ENCODE measurements around the gene TAS2R60. TPM values are rescaled to one million over a fixed set of nuclear protein-coding genes. Genes with fewer than 3 reads are reported as not detected.
"Not testable (repeated sequence)": the region's sequence is repeated elsewhere in the genome, so short reads cannot be mapped to it uniquely, and the experiment has no call there.

The TAS2R60 gene
- total RNA-seq, 1 donor from 2014 or later, result not detected

DNA sequence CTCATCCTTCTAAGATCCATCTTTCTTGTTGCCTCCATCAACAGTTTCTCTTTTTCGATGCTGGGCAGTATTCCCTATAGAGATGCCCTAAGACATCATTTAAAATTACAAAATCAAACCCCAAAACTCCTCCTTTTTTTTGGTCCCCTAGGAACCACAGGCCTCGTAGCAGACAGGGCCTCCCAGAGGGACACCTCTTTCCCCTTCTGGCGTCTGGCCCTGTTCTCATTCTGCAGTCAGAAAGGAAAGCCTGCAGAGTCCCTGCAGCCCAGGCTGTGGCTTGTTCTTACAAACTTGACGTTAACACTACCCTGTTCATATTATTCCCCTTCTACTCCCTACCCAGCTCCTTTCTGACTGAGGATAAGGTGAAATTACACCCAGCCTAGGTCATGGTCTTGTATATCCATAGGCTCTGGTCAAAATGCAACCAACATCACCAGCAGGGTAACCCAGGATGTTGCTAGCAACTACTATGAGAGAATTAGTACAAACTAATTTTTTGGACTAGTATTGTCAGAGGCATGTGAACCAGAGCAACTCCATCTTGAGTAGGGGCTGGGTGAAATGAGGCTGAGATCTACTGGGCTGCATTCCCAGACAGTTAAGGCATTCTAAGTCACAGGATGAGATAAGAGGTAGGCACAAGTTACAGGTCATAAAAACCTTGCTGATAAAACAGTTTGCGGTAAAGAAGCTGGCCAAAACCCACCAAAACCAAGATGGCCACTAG is 31.1 kb upstream of the TAS2R60 start:
- no peak for DNase-seq (ENCODE audit: extremely low spot score in 2 of 2)
- intact Hi-C loops (cut with DNase I), result loop anchor here (10.0 kb wide), 2 partner anchors 47 to 167 kb away; partner anchors contain the start of gene FAM131B
- Histone ChIP-seq H3K27me3 (no peaks in the 10 kb centered on the region), H3K36me3 (no peaks in the 10 kb centered on the region), H3K4me3 (no peak overlapping the region), H3K27ac (peak overlapping the region; percentile 45), H3K9me3 (no peaks in the 10 kb centered on the region), H3K4me1 (peaks cover 62% of the 10 kb centered on the region)
- no peak for TF ChIP-seq POLR2AphosphoS5 (IDR thresholded peaks at IDR 0.05; ENCODE audit: insufficient read depth in 1 of 2, low read depth in 1 of 2)

DNA sequence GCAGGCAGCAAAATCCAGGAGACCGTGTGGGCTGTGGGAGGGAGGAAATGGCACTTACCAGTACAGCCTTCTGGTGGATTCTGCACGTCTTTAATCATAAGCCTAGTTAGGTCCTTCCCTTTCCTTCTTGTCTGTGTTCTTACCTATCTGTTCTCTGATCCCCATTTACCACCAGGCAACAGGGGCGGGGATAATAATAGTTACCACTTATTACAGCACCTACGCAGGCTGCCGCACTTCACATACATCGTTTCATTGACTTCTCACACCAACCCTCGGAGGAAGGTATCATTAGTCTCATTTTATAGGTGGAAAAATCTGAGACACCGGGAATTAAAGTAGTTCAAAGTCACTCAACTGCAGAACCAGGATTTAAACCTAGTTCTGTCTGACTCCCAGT is 30.1 kb upstream of the TAS2R60 start:
- TF ChIP-seq POLR2A (IDR thresholded peaks at IDR 0.05) (no peak), POLR2AphosphoS5 (IDR thresholded peaks at IDR 0.05; ENCODE audit: insufficient read depth in 1 of 2, low read depth in 1 of 2) (no peak)
- TF ChIP-seq, protein P1, sequence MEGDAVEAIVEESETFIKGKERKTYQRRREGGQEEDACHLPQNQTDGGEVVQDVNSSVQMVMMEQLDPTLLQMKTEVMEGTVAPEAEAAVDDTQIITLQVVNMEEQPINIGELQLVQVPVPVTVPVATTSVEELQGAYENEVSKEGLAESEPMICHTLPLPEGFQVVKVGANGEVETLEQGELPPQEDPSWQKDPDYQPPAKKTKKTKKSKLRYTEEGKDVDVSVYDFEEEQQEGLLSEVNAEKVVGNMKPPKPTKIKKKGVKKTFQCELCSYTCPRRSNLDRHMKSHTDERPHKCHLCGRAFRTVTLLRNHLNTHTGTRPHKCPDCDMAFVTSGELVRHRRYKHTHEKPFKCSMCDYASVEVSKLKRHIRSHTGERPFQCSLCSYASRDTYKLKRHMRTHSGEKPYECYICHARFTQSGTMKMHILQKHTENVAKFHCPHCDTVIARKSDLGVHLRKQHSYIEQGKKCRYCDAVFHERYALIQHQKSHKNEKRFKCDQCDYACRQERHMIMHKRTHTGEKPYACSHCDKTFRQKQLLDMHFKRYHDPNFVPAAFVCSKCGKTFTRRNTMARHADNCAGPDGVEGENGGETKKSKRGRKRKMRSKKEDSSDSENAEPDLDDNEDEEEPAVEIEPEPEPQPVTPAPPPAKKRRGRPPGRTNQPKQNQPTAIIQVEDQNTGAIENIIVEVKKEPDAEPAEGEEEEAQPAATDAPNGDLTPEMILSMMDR (IDR thresholded peaks at IDR 0.05), result no peak
- intact Hi-C loops (cut with DNase I), result loop anchor here (10.0 kb wide), 2 partner anchors 48 to 168 kb away; partner anchors contain the start of gene FAM131B
- no peaks in the 10 kb centered on the region for H3K9me3 ChIP-seq
- no peak overlapping the region for H3K4me3 ChIP-seq
- no peak for DNase-seq (ENCODE audit: extremely low spot score in 2 of 2)
- no peak overlapping the region for H3K27ac ChIP-seq
- H3K36me3 ChIP-seq, result no peaks in the 10 kb centered on the region
- H3K4me1 ChIP-seq, result peaks cover 52% of the 10 kb centered on the region
- no peaks in the 10 kb centered on the region for H3K27me3 ChIP-seq

DNA sequence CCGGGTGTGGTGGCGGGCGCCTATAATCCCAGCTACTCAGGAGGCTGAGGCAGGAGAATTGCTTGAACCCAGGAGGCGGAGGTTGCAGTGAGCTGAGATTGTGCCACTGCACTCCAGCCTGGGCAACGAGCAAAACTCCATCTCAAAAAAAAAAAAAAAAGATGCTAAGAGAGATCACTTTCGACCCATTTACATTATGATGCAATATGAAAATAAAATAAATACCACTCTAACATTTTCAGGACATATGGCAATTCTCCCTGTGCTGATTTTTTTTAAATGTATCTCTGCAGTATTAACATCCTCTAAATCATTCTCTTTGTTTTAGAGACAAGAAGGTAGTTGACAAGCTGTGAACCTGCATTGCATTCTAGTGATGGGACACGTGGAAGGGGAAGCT is 28.0 kb upstream of the TAS2R60 start:
- not testable (repeated sequence) for H3K4me3 ChIP-seq; H3K27me3 ChIP-seq; H3K27ac ChIP-seq; H3K9me3 ChIP-seq; DNase-seq (ENCODE audit: extremely low spot score in 2 of 2); H3K36me3 ChIP-seq
- intact Hi-C loops (cut with DNase I), result loop anchor here (10.0 kb wide), 2 partner anchors 50 to 170 kb away; partner anchors contain the start of gene FAM131B
- peaks cover 31% of the 10 kb centered on the region for H3K4me1 ChIP-seq

DNA sequence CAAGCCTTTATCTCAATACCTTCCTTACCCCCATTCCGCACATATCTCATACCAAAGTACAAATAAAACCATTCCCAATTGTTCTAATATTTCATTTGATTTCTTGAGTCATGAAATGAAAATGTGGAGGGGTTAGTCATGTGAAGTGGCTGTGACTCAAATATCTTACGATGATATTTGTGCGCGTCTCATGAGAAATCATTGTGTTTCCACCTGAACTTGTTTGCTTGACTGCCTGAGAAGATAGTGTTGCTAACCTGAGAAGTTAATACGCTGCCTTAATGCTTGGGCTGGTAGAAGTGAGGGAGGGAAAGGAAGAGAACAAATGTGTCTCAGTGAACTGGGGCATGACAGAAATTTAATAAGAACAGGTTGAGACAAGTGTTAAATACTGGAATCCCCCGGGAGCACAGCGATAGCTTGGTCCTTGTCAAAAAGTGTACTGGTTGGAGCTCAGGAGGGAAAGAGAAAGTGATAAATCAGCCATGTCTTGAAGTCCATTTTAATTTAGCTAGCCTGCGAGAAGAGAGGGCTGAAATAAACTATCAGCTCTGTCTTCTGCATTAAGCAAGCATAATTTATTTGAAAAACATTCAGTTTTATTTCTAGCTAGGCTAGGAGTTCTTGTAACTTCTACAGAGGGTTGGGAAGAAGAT is 27.4 kb upstream of the TAS2R60 start:
- Histone ChIP-seq H3K4me3 (no peak overlapping the region), H3K4me1 (peaks cover 25% of the 10 kb centered on the region), H3K9me3 (no peaks in the 10 kb centered on the region), H3K27ac (no peak overlapping the region), H3K36me3 (no peaks in the 10 kb centered on the region), H3K27me3 (no peaks in the 10 kb centered on the region)
- no peak for TF ChIP-seq POLR2A (IDR thresholded peaks at IDR 0.05)
- TF ChIP-seq POLR2AphosphoS5 (IDR thresholded peaks at IDR 0.05; ENCODE audit: insufficient read depth in 1 of 2, low read depth in 1 of 2), result no peak
- TF ChIP-seq, protein P1 (IDR thresholded peaks at IDR 0.05), result no peak
- no peak for DNase-seq (ENCODE audit: extremely low spot score in 2 of 2)
- intact Hi-C loops (cut with DNase I), result loop anchor here (10.0 kb wide), 2 partner anchors 51 to 171 kb away; partner anchors contain the start of gene FAM131B

DNA sequence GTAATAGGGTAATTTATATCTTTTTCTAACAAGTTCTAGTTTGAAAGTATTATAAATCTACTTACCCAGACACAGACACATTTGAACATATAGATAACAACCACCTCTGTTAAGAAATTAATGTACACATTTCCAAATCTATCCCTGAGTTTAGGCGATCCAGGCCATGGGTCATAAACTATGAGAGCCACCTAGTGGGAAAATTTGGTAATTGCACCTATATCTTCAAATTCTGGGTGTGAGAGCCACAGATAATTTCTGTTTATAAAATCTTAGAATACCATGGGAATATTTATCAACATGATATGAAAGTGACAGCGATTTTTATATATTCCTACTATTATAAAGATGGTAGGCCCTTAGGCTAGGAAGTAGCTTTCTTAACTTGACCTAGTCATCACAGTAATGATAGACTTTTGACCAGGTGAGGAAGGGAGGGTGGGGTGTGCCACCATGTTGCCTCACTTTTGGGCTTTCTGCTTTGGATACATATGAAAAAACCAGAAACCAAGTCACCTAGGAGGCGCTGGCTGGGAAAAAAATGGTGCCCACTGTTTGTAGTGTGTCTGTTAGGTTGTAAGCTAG is 26.6 kb upstream of the TAS2R60 start:
- peaks cover 17% of the 10 kb centered on the region for H3K4me1 ChIP-seq
- no peak overlapping the region for H3K27ac ChIP-seq
- no peak for DNase-seq (ENCODE audit: extremely low spot score in 2 of 2)
- H3K9me3 ChIP-seq, result no peaks in the 10 kb centered on the region
- intact Hi-C loops (cut with DNase I), result loop anchor here (10.0 kb wide), 2 partner anchors 52 to 172 kb away; partner anchors contain the start of gene FAM131B
- no peak overlapping the region for H3K4me3 ChIP-seq
- no peaks in the 10 kb centered on the region for H3K36me3 ChIP-seq
- TF ChIP-seq, protein P1 (IDR thresholded peaks at IDR 0.05), result peak; percentile 43 to 80 (median 58)
- TF ChIP-seq POLR2AphosphoS5 (IDR thresholded peaks at IDR 0.05; ENCODE audit: insufficient read depth in 1 of 2, low read depth in 1 of 2) (peak in 1 of 2 donors; percentile 24), POLR2A (IDR thresholded peaks at IDR 0.05) (no peak)
- H3K27me3 ChIP-seq, result no peaks in the 10 kb centered on the region

Data from vagina (tissue), 2 donors.